Measurements from ENCODE around the gene TFR2.
A peak's percentile ranks its signal among the peaks of the same experiment; 100 is the strongest.

GRCh38 chr7:100585511-100586265 is 55.7 kb downstream of the TFR2 start, which contains the start of gene LRCH4:
- TF ChIP-seq POLR2A (IDR thresholded peaks at IDR 0.05; ENCODE audit: low read depth, low read length) (peak; percentile 97), POLR2AphosphoS5 (IDR thresholded peaks at IDR 0.05; ENCODE audit: low read depth, low read length) (peak; percentile 97)
